Transverse colon (tissue), 4 donors: ENCODE results near the gene ANKS4B. TPM values are rescaled to one million over a fixed set of nuclear protein-coding genes. Genes with fewer than 3 reads are reported as not detected.

Experiments
- DNase-seq: peaks from one replicate; pipeline ENCODE4 v3.0.0-alpha.2; 2019
- H3K27ac ChIP-seq, 4 donors: fragments of 200-600 bp; sonication (generic); 2 replicates each; pipeline ENCODE4 v1.5.1; 2016 to 2018; ENCODE audit warnings: inconsistent platforms in 4 of 4
- H3K27me3 ChIP-seq: fragments of 200-600 bp; sonication (generic); 2 replicates; pipeline ENCODE4 v1.5.1; 2017; ENCODE audit warnings: inconsistent platforms
- H3K36me3 ChIP-seq, 4 donors: fragments of 200-600 bp; sonication (generic); 2 replicates each; pipeline ENCODE4 v1.5.1; 2017 to 2019; ENCODE audit warnings: inconsistent platforms in 4 of 4
- H3K4me1 ChIP-seq, 4 donors: fragments of 200-600 bp; sonication (generic); 2 replicates each; pipeline ENCODE4 v1.5.1; 2017 to 2020; ENCODE audit warnings: inconsistent platforms in 4 of 4
- H3K4me3 ChIP-seq, 4 donors: fragments of 200-600 bp; sonication (generic); 1 replicate in 1 of 4; 2 replicates in 3 of 4; pipeline versions ENCODE4 v1.5.1 to v1.6.1; 2017 to 2019; ENCODE audit warnings: inconsistent platforms in 4 of 4
- H3K9me3 ChIP-seq, 2 donors: fragments of 200-600 bp; sonication (generic); 2 replicates each; pipeline ENCODE4 v1.5.1; 2017 to 2019; ENCODE audit warnings: inconsistent platforms in 2 of 2
- CTCF ChIP-seq, 5 experiments: fragments of 200-600 bp in 3 of 5; fragments of 450-650 bp in 2 of 5; sonication (generic) in 3 of 5; IDR thresholded peaks; 1 replicate in 2 of 5; 2 replicates in 3 of 5; pipeline ENCODE4 v1.5.1; 2016 to 2017; ENCODE audit warnings: antibody characterized with exemption in 5 of 5, inconsistent platforms in 3 of 5, mild to moderate bottlenecking in 2 of 5, moderate library complexity in 1 of 5
- EP300 ChIP-seq: sonication (generic); formaldehyde crosslinking; IDR thresholded peaks from one replicate; pipeline ENCODE4 v1.6.1; 2017; ENCODE audit warnings: antibody characterized with exemption, low read depth
- POLR2A ChIP-seq: fragments of 450-650 bp; IDR thresholded peaks from one replicate; pipeline ENCODE4 v1.6.1; 2016; ENCODE audit warnings: antibody characterized with exemption, mild to moderate bottlenecking, moderate library complexity
- POLR2AphosphoS5 ChIP-seq, 3 donors: sonication (generic); formaldehyde crosslinking; IDR thresholded peaks; one replicate each; pipeline ENCODE4 v1.6.1; 2016; ENCODE audit warnings: antibody characterized with exemption in 3 of 3
- WGBS, 2 donors: methylation state at CpG; one replicate each; pipeline ENCODE4 v1.1.5; 2018; ENCODE audit warnings: low coverage in 1 of 2; 5-methylcytosine and 5-hydroxymethylcytosine counted together
- in situ Hi-C, 4 donors: fragments of 200-750 bp; cut with MboI; loops; one replicate each; pipeline versions ENCODE4 v1.15.0 to v1.15.1; 2017; ENCODE audit warnings: low sequenced_read_pairs in 3 of 4, low pct_ligation_motif_present in 1 of 4, low pct_unique_long_range_greater_than_20kb in 1 of 4
- intact Hi-C: fragments of 100-400 bp; cut with DNase I; formaldehyde crosslinking; loops from one replicate; pipeline ENCODE4 v1.15.1; 2023; ENCODE audit warnings: low total_unique reads
- total RNA-seq, 4 donors: library from RNA; depleted of rRNA; stranded (reverse); fragments of >200 nt; gene quantifications; one replicate each; pipeline ENCODE4 v1.1.0, GENCODE V29; 2016

ANKS4B gene
- total RNA-seq, 4 donors from 2014 or later, result 27.7 to 70.2 (median 41.4) TPM

GRCh38 chr16:21228361-21228872 is 5.1 kb upstream of the ANKS4B start:
- no peak for DNase-seq
- H3K36me3 ChIP-seq, result no peaks in the 10 kb centered on the region
- TF ChIP-seq EP300 (no peak), POLR2A (no peak), POLR2AphosphoS5 (IDR thresholded peaks at IDR 0.05) (no peak), CTCF (IDR thresholded peaks at IDR 0.05) (no peak)
- 67 to 79% methylated on average over 2 of the region's 2 CpGs for WGBS, 2 donors
- H3K4me3 ChIP-seq, result no peak overlapping the region
- no peak overlapping the region for H3K27ac ChIP-seq
- in situ Hi-C loops, result no loop called here
- no peaks in the 10 kb centered on the region for H3K27me3 ChIP-seq
- intact Hi-C loops, result no loop called here
- H3K4me1 ChIP-seq, result peaks cover under 1 to 21% (median 8%) of the 10 kb centered on the region in 4 donors
- H3K9me3 ChIP-seq, result no peaks in the 10 kb centered on the region

- H3K27me3 ChIP-seq, result no peaks in the 10 kb centered on the region
- H3K4me1 ChIP-seq, result peaks cover 0 to 22% (median 3%) of the 10 kb centered on the region in 4 donors
- no peak for TF ChIP-seq POLR2A
- TF ChIP-seq EP300, result no peak
- DNase-seq, result no peak
- intact Hi-C loops (no loop called here), in situ Hi-C loops (no loop called here)
- peak overlapping the region; percentile 79 to 84 (median 82) for H3K27ac ChIP-seq
- no peaks in the 10 kb centered on the region for H3K36me3 ChIP-seq
- no peak overlapping the region for H3K4me3 ChIP-seq
- H3K9me3 ChIP-seq, result no peaks in the 10 kb centered on the region
- 88 to 91% methylated on average over 1 of the region's 1 CpG for WGBS, 2 donors
Observed at GRCh38 chr16:21233045-21233520, 416 bp upstream of the ANKS4B start.

GRCh38 chr16:21235199-21235585 is 1.7 kb downstream of the ANKS4B start:
- 32 to 50% methylated on average over 3 of the region's 3 CpGs for WGBS, 2 donors
- Histone ChIP-seq H3K27ac (peak overlapping the region; percentile 41 to 84 (median 81)), H3K4me1 (peaks cover 0 to 29% (median 4%) of the 10 kb centered on the region in 4 donors), H3K9me3 (no peaks in the 10 kb centered on the region), H3K36me3 (no peaks in the 10 kb centered on the region), H3K4me3 (peak overlapping the region in 3 of 4 donors; percentile 38 to 57 (median 47)), H3K27me3 (no peaks in the 10 kb centered on the region)
- TF ChIP-seq EP300 (no peak), POLR2A (no peak), POLR2AphosphoS5 (IDR thresholded peaks at IDR 0.05) (no peak), CTCF (IDR thresholded peaks at IDR 0.05) (no peak)
- DNase-seq, result no peak
- intact Hi-C loops, result no loop called here
- in situ Hi-C loops, result no loop called here

- no peaks in the 10 kb centered on the region for H3K36me3 ChIP-seq
- H3K4me1 ChIP-seq, result peaks cover 0 to 23% (median 1%) of the 10 kb centered on the region in 4 donors
- H3K27ac ChIP-seq, result no peak overlapping the region
- H3K4me3 ChIP-seq, result no peak overlapping the region
- TF ChIP-seq EP300 (no peak), POLR2A (no peak), CTCF (IDR thresholded peaks at IDR 0.05) (no peak), POLR2AphosphoS5 (IDR thresholded peaks at IDR 0.05) (no peak)
- H3K27me3 ChIP-seq, result no peaks in the 10 kb centered on the region
- in situ Hi-C loops (no loop called here), intact Hi-C loops (no loop called here)
- no peaks in the 10 kb centered on the region for H3K9me3 ChIP-seq
- WGBS, 2 donors, result 92% methylated on average over 5 of the region's 5 CpGs; no CpG with 5 or more reads in 1 of the 2 donors
- no peak for DNase-seq
Observed at GRCh38 chr16:21236831-21237230, 3.3 kb downstream of the ANKS4B start.

- intact Hi-C loops (no loop called here), in situ Hi-C loops (no loop called here)
- TF ChIP-seq CTCF (IDR thresholded peaks at IDR 0.05) (no peak), POLR2AphosphoS5 (IDR thresholded peaks at IDR 0.05) (no peak), POLR2A (no peak), EP300 (no peak)
- H3K27ac ChIP-seq, result no peak overlapping the region
- H3K4me1 ChIP-seq, result peaks cover 0 to 20% (median 3%) of the 10 kb centered on the region in 4 donors
- no peaks in the 10 kb centered on the region for H3K9me3 ChIP-seq
- H3K4me3 ChIP-seq, result no peak overlapping the region
- peaks cover 3% of the 10 kb centered on the region for H3K27me3 ChIP-seq
- no peaks in the 10 kb centered on the region for H3K36me3 ChIP-seq
- WGBS, 2 donors, result 52 to 65% methylated on average over 4 of the region's 4 CpGs
- no peak for DNase-seq
Observed at GRCh38 chr16:21239646-21240045, 6.1 kb downstream of the ANKS4B start.
